GM19099 (cell line): Measurements from ENCODE around the gene CCDC174.

ENCODE experiments used
- POLR2A ChIP-seq: IDR thresholded peaks from 3 replicates; pipeline ENCODE4 v1.6.1; 2011; ENCODE audit warnings: low read depth; ENCODE audit not compliant: insufficient read length; ENCODE audit errors: extremely low read depth

Gene CCDC174

DNA sequence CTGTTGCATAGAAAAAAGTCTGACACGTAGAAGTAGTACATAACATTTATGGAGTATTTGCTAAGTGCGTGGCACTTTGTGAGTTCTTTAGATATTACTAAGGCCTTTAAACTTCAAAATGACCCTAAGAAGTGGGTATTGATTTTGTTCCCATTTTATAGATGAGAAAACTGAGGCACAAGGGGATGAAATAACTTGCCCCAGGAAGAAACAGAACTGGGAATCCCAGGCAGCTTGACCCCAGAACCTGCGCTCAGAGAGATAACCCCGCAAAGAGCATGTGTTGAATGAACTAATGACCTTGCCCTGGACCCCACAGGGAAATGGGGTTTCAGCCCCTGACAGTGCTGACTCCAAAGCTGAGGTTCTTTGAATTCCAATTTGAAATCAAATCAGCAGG, 30.5 kb upstream of the CCDC174 start:
- TF ChIP-seq POLR2A, result no peak

DNA sequence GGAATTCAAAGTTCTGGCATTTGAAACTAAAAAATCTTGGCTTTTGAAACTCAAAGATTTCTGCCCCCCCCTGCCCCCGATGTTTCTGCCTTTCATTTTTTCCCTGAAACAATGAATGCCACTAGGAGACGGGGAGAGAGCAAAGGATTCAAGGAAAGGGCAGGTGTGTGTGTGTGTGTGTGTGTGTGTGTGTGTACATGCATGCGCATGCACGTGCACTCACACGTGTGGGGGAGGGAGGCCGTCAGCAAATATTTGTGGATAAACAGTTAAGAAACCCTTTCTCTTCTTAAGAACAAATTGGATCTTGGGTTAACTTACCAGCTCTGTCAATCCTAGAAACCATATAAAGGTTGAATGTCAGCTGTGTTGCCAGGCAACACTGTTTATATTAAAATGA, 29.2 kb upstream of the CCDC174 start:
- TF ChIP-seq POLR2A, result no peak

DNA sequence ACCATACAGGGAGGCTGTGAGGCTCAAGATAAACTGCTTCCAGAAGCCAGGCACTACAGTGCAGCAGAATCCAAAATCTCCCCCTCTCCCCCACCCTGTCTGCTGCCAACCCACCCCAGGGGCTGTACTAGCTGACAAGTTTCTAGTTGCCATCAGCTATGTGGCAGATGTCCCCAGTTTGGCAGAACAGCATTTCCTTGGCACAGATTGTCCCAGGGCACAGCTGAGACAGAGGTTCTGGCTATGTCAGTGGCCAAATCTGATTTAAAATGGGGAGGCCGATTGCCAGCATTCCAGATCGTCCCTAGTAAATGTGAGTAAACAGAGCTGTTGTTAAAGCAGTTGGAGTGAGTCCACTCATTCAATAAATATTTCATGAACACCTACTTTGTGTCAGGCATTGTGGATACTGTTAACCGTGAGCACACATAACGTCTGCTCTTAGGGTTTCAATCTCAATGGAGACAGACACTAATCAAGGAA, 28.0 kb upstream of the CCDC174 start:
- TF ChIP-seq POLR2A, result no peak

- TF ChIP-seq POLR2A, result no peak
Observed at GRCh38 chr3:14624498-14624897, 27.1 kb upstream of the CCDC174 start.

DNA sequence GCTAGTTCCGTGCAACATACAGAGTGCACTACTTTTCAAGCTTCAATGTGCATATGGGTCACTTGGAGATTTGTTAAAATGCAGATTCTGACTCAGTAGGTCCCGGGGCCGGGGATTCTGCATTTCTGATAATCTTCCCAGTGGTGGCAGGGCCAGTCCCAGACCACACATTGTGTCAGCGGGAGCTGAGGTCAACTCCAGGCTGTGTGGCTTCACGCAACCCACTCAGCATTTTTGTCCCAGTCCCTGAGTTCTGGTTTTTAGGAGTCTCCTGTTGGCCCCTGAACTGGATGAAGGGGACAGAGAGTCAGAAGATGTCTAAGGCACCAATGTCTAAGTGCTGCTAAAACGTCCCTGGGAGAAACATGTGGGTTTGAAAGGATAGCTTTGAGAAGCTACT, 26.1 kb upstream of the CCDC174 start:
- no peak for TF ChIP-seq POLR2A

DNA sequence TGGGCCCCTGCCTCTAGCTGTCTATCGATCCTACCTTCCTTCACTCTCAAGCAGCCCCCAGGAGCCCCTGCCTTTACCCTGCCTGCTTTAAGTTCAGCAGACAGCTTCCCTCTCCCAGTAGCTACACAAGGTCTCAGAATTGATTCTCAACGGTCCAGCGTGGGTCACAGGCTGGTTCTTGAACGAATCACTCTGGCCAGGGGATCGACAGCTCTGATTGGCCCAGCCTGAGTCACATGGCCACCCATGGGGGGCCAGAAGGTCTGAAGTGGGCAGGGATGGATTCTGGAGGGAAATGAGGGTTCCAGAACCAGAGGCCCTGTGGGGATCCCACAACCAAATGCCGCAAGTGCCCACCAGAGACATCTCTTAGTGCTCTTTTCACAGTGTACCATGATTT, 23.7 kb upstream of the CCDC174 start:
- no peak for TF ChIP-seq POLR2A

- TF ChIP-seq POLR2A, result no peak
Observed at GRCh38 chr3:14628406-14628805, 23.2 kb upstream of the CCDC174 start.

DNA sequence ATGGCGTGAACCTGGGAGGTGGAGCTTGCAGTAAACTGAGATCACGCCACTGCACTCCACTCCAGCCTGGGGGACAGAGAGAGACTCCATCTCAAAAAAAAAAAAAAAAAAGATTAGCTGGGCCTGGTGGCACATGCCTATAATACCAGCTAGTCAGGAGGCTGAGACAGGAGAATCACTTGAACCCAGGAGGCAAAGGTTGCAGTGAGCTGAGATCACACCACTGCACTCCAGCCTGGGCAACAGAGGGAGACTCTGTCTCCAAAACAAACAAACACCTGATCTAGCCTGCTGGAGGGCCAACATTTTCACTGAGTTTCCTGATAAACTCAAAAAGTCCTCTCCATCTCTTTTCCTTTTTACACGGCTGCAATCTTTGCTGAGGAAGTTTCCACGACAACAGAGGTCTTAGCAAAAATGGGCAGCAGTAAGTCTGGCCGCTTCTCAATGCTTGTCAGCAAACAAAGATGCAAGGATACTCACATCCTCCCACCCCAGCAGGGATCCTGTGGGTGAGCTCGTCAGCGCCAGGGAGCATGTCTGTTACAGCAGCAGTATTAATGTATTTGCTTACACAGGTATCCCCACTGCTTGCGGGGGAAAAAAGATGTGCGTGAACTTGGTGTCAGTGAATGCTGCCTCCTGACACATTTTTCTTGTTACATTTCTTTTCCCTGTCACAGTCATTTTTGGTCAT, 21.0 kb upstream of the CCDC174 start:
- no peak for TF ChIP-seq POLR2A

DNA sequence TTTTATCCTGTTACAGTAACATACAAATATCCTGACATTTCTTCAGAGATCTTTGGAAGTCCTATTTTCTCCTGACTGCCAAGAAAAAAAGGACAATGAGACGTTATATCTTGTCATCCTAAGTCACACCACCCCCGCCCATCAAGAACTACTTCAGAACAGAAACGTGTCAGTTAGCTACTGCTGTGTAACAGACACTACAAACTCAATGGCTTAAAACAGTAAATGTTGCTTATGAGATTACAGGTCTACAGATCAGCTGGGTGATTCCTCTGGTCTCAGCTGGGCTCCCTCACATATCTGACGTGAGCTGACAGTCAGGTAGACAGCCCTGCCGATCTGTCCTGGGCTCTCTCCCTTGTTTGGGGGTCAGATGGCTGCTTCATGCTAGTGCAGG, 20.5 kb upstream of the CCDC174 start:
- TF ChIP-seq POLR2A, result no peak

- TF ChIP-seq POLR2A, result no peak
Observed at GRCh38 chr3:14631687-14632441, 19.7 kb upstream of the CCDC174 start.

- no peak for TF ChIP-seq POLR2A
Observed at GRCh38 chr3:14632442-14632930, 19.1 kb upstream of the CCDC174 start.

DNA sequence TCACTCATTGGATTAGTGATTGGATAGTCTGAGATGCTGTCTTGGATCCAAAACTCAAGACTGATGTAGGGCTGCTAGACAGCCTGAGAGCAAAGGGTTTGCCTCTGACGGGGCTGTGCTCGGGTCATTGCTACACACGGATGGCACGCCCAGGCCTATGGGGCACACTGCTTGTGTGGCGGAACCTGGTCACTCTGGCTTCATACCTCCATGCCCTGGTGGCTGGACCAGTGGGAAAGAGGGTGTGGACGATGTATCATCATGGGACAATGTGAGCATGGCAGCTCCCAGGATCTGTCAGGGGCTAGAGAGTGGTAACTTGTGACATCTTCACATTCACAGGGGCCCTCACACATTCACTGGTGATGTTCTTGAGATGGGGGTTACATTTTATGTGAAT, 18.1 kb upstream of the CCDC174 start:
- no peak for TF ChIP-seq POLR2A

DNA sequence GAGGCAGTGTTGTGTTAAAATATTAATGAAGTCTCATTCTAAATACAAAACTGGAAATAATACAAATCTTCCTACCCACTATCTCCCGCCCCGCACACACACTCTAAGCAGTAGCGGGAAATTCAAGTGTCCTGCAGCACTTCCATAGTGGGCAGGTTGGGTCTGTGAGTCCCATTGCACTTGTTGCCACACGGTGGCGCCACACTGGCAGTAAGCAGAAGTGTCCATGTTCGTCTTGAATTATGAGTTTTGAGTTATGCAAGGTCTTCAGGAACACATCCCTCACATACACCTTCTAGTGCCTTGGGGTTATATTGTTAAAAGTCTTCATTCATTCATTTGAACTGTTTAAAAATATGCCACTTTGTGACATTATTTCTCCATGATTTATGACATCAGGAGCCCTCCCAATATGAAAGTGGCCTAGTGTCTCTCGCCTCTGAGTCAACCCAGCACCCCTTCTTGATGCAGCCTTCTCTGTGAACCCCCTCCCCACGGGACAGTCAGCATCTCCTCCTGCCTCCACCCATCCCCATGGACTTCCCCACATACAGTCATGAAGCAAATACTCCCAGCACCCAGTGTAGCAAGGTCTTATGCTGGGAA, 17.6 kb upstream of the CCDC174 start:
- TF ChIP-seq POLR2A, result no peak

DNA sequence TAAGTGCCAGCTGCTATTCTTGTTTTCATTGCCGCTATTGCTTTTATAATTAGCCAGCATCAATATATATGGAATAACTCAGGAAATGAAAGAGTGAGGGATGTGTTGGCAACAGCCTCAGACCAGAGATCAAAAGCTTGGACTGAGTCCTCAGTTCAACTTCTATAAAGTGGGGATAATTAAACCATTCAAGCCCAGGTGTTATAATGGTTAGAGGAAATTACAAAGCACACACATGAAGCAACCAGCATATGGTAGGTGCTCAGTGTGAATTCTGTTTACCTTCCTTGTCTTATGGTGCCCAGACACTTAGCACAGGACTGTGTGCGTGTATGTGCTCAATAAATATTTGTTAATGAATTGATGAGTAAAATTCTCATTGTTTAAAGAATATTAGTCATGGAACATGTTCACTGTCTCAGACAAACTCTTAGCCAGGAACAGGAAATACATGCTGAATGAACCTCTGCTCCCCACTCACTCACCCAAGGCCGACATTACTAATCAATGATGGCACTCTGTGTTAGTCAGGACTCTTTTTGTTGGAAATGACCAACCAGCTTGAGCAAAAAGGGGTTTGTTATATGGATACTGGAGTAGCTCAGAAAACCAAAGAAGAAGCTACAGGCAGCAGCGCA, 16.7 kb upstream of the CCDC174 start:
- TF ChIP-seq POLR2A, result no peak

DNA sequence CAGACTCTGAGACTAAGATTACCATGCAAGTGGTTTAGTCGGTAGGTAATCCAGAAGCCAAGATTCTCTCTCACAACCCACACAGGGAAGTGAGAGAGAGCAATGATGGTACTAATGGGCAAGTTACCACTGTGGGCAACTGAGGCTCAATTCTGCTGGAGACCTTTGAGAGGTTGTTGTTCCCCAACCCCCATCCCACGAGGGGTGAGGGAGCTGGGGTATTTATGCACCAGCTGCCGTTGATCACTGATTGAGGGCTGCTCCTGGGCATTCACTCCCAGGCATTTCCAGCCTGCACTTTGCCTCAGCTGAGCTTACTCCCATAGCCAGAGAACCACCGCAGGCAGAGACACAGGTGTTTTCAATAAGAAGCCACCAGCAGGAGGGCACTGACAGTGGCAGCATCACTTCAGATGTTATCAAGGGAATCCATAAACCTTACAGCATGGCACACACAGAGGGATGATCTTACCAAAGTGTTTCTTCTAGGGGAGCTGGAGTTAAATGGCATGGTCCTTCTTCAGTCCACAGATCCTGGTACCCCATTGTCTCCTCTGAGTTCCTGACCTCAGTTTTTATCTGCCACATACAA, 15.0 kb upstream of the CCDC174 start:
- TF ChIP-seq POLR2A, result no peak
